Adrenal gland (tissue), 12 donors: ENCODE results near the gene APBA2. TPM values are rescaled to one million over a fixed set of nuclear protein-coding genes. Genes with fewer than 3 reads are reported as not detected.

Experiments
- DNase-seq, 7 donors: peaks; one replicate each; pipeline ENCODE4 v3.0.0-alpha.2; 2019 to 2020
- H3K27ac ChIP-seq, 5 donors: fragments of 200-600 bp; sonication (generic) in 4 of 5; 1 replicate in 3 of 5; 2 replicates in 2 of 5; pipeline versions ENCODE4 v1.5.1 to v1.8.0; 2016 to 2020; ENCODE audit warnings: mild to moderate bottlenecking in 1 of 5
- H3K27me3 ChIP-seq: fragments of 200-600 bp; 2 replicates; pipeline ENCODE4 v1.8.0; 2021
- H3K36me3 ChIP-seq, 2 donors: fragments of 200-600 bp; replicated peaks in 1 of 2; 1 replicate in 1 of 2; 2 replicates in 1 of 2; pipeline versions ENCODE4 v1.5.1 to v1.8.0; 2018 to 2022
- H3K4me1 ChIP-seq, 2 donors: fragments of 200-600 bp; replicated peaks in 1 of 2; 1 replicate in 1 of 2; 2 replicates in 1 of 2; pipeline versions ENCODE4 v1.5.1 to v1.8.0; 2018 to 2021
- H3K4me3 ChIP-seq, 4 donors: fragments of 200-600 bp; sonication (generic) in 3 of 4; one replicate each; pipeline ENCODE4 v1.5.1; 2016 to 2018
- H3K9me3 ChIP-seq, 3 donors: fragments of 200-600 bp; sonication (generic) in 1 of 3; replicated peaks in 1 of 3; 1 replicate in 2 of 3; 2 replicates in 1 of 3; pipeline versions ENCODE4 v1.5.1 to v1.8.0; 2016 to 2021
- POLR2A ChIP-seq, 2 donors: fragments of 450-650 bp; IDR thresholded peaks; one replicate each; pipeline ENCODE4 v1.6.1; 2017; ENCODE audit warnings: antibody characterized with exemption in 2 of 2, mild to moderate bottlenecking in 2 of 2, moderate library complexity in 1 of 2
- WGBS, 4 donors: extraction: QIAGEN DNeasy Blood & Tissue Kit in 2 of 4; methylation state at CpG; one replicate each; pipeline versions ENCODE4 v1.1.5 to v1.1.7; 2013 to 2017; 5-methylcytosine and 5-hydroxymethylcytosine counted together
- intact Hi-C, 2 donors: fragments of 100-400 bp; cut with DNase I; formaldehyde crosslinking; loops; one replicate each; pipeline versions ENCODE4 v1.14.1 to v1.15.0; 2022 to 2023
- polyA plus RNA-seq, 3 donors: library from polyadenylated mRNA; stranded (reverse); fragments of 200-250 nt in 2 of 3; fragments of 350-450 nt in 1 of 3; fragmentation: Illumina TruSeq in 1 of 3; extraction: RNeasy Lipid Tissue Mini Kit (QIAGEN cat#74804) in 1 of 3; gene quantifications; one replicate each; pipeline ENCODE4 v1.2.3, GENCODE V29; 2013 to 2014
- total RNA-seq, 9 donors: library from RNA; depleted of rRNA in 4 of 9; stranded (reverse); fragments of >200 nt in 4 of 9; fragments of 120-200 nt in 1 of 9; fragmentation: NEBNext Ultra II Directional in 1 of 9; extraction: Animal tissue kit (Norgen Biotek cat#: 25700) in 1 of 9; gene quantifications; one replicate each; pipeline versions ENCODE4 v1.1.0 to v1.2.4, GENCODE V29; 2013 to 2023
- TF ChIP-seq, protein P1 (sequence below), 6 experiments: fragments of 450-650 bp in 4 of 6; fragments of 200-600 bp in 2 of 6; sonication (generic) in 1 of 6; IDR thresholded peaks; 1 replicate in 5 of 6; 2 replicates in 1 of 6; pipeline versions ENCODE4 v1.5.1 to v1.8.0; 2016 to 2021; ENCODE audit warnings: antibody characterized with exemption in 6 of 6, mild to moderate bottlenecking in 2 of 6, moderate library complexity in 1 of 6
- donor health status: healthy with polysubstance abuse.
- donor health status: Bipolar disorder and iron deficiency.
- donor health status: DM: yes; HTN: yes; CAD: no.
- donor health status: DM: no; HTN: no; CAD: no.
- donor health status: DM: no; HTN: no; CAD: no.
- donor health status: DM: yes; HTN: yes; CAD: no.

The APBA2 gene
- total and polyA plus RNA-seq, 12 donors, result 2.1 to 13.2 (median 4.7) TPM

DNA sequence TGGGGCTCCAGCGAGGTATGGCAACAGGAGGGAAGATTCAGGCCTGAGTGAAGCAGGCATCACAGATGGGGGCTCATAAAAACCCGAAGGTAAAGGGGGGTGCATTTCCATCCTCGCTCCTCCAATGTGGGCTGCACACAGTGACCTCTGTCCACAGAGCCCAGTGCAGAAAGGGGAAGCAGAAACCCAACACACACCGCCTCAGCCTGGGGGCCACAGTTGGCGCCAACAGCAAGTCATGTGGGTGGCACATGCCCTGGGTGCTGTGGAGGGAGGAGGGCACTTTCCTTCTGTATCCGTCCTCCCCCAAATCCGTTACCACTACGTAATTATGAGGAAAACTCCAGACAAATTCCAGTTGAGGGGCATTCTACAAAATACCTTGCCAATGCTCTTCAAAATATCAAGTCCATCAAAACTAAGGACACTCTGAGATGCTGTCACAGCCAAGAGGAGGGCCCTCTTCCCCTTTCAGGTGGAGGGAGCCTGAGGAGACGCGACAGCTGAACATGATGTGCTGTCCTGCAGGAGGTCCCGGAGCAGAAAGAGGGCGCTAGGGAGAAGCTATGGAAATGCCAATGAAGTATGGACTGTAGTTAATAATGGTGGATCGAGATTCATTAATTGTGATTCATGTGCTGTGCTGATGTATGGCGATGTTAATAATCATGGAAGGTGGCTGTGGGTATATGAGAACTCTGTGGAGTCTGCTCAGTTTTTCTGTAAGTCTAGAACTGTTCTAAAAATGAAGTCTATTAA lies 16.4 kb downstream of the APBA2 start:
- H3K36me3 ChIP-seq, result no peaks in the 10 kb centered on the region
- DNase-seq, result no peak
- H3K4me1 ChIP-seq, result no peaks in the 10 kb centered on the region
- no peak overlapping the region for H3K27ac ChIP-seq
- no peaks in the 10 kb centered on the region for H3K9me3 ChIP-seq
- H3K27me3 ChIP-seq, result no peaks in the 10 kb centered on the region
- intact Hi-C loops, result loop anchor here in 1 of 2 donors (10.0 kb wide), 1 partner anchor 53 kb away; no protein-coding TSS in a partner anchor
- WGBS, 4 donors, result 89 to 95% (median 90%) methylated on average over 14 of the region's 14 CpGs
- TF ChIP-seq, protein P1, sequence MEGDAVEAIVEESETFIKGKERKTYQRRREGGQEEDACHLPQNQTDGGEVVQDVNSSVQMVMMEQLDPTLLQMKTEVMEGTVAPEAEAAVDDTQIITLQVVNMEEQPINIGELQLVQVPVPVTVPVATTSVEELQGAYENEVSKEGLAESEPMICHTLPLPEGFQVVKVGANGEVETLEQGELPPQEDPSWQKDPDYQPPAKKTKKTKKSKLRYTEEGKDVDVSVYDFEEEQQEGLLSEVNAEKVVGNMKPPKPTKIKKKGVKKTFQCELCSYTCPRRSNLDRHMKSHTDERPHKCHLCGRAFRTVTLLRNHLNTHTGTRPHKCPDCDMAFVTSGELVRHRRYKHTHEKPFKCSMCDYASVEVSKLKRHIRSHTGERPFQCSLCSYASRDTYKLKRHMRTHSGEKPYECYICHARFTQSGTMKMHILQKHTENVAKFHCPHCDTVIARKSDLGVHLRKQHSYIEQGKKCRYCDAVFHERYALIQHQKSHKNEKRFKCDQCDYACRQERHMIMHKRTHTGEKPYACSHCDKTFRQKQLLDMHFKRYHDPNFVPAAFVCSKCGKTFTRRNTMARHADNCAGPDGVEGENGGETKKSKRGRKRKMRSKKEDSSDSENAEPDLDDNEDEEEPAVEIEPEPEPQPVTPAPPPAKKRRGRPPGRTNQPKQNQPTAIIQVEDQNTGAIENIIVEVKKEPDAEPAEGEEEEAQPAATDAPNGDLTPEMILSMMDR (IDR thresholded peaks at IDR 0.05), result no peak
- no peak for TF ChIP-seq POLR2A (IDR thresholded peaks at IDR 0.05)
- no peak overlapping the region for H3K4me3 ChIP-seq

DNA sequence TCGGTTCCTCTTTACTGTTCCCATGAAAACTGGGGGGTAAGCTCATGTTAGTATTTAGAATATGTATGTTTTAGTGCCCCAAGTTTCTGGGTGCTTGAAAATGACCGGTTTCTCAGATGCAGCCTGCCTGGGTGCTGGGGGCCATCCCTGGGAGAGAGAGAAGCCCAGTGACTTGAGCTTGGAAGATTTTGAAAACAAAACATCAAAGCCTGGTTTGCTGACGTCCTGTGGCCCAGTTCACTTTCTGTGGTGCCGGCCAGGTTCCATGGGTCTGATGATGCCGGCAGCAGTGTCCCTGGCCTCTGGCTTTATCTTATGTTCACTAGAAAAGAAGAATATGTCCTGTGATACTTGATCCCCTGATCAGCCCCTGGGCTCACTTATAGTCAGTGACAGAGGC lies 17.1 kb downstream of the APBA2 start:
- TF ChIP-seq, protein P1 (IDR thresholded peaks at IDR 0.05), result no peak
- no peak for TF ChIP-seq POLR2A (IDR thresholded peaks at IDR 0.05)
- WGBS, 4 donors, result 90 to 92% (median 91%) methylated on average over 3 to 5 of the region's 5 CpGs
- no peak overlapping the region for H3K4me3 ChIP-seq
- H3K9me3 ChIP-seq, result no peaks in the 10 kb centered on the region
- H3K27me3 ChIP-seq, result no peaks in the 10 kb centered on the region
- no peak for DNase-seq
- H3K27ac ChIP-seq, result no peak overlapping the region
- intact Hi-C loops, result loop anchor here in 1 of 2 donors (10.0 kb wide), 1 partner anchor 52 kb away; no protein-coding TSS in a partner anchor
- H3K4me1 ChIP-seq, result no peaks in the 10 kb centered on the region
- H3K36me3 ChIP-seq, result no peaks in the 10 kb centered on the region

DNA sequence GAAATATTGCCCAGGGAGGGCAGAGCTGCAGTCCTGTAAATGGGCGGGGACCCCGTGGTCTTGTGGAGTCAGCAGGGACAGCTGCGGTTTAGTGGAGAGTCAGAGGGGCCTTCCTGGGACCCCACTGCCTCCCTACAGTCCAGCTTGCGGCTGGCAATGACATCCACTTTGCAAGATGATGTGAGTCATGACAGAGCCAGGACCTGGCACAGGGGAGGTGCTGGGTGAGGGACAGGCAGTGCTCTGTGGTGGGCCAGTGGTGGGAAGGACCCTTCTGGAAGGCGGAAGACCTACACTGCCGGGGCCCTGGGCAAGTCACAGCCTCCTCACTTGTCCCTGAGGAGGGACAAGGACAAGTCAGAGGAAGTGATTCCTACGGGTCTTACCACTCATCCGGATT lies 17.8 kb downstream of the APBA2 start:
- H3K9me3 ChIP-seq, result no peaks in the 10 kb centered on the region
- WGBS, 4 donors, result 81 to 90% (median 84%) methylated on average over 6 to 8 of the region's 8 CpGs
- no peak overlapping the region for H3K4me3 ChIP-seq
- H3K4me1 ChIP-seq, result no peaks in the 10 kb centered on the region
- DNase-seq, result no peak
- TF ChIP-seq, protein P1 (IDR thresholded peaks at IDR 0.05), result no peak
- TF ChIP-seq POLR2A (IDR thresholded peaks at IDR 0.05), result no peak
- H3K27me3 ChIP-seq, result no peaks in the 10 kb centered on the region
- intact Hi-C loops, result loop anchor here in 1 of 2 donors (10.0 kb wide), 1 partner anchor 51 kb away; no protein-coding TSS in a partner anchor
- no peaks in the 10 kb centered on the region for H3K36me3 ChIP-seq
- no peak overlapping the region for H3K27ac ChIP-seq

DNA sequence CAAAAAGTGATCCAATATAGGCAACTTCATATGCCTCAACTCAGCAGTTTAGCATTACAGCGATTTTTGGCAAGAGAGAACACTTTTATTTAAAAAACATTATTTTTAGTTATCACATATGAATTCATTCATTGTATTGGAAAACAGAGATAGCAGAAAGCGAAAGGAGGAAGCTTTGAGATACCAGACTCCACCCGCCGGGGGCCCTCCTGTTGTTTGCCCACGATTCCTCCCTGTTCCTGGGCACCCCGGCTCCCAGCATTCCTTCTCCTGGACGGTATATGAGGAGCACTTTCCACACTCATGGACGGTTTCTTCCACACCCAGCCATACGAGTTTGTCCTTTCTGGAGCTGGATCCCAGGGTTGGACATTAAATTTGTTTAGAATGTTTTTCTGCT lies 18.2 kb downstream of the APBA2 start:
- DNase-seq, result no peak
- intact Hi-C loops, result loop anchor here in 1 of 2 donors (10.0 kb wide), 1 partner anchor 51 kb away; no protein-coding TSS in a partner anchor
- WGBS, 4 donors, result 52 to 72% (median 66%) methylated on average over 9 of the region's 9 CpGs

More for the DNA sequence above, 18.2 kb downstream of the APBA2 start:
- no peaks in the 10 kb centered on the region for H3K9me3 ChIP-seq
- no peak overlapping the region for H3K4me3 ChIP-seq
- H3K36me3 ChIP-seq, result no peaks in the 10 kb centered on the region
- H3K4me1 ChIP-seq, result no peaks in the 10 kb centered on the region
- no peaks in the 10 kb centered on the region for H3K27me3 ChIP-seq
- TF ChIP-seq POLR2A (IDR thresholded peaks at IDR 0.05), result no peak
- TF ChIP-seq, protein P1 (IDR thresholded peaks at IDR 0.05), result no peak
- no peak overlapping the region for H3K27ac ChIP-seq
